Astrocyte of the cerebellum (primary cell): ENCODE data around the gene VWA3B.

Experiments
- DNase-seq: peaks from one replicate; pipeline ENCODE4 v3.0.0-alpha.2; 2011; ENCODE audit warnings: low read depth
- H3K4me3 ChIP-seq: 2 replicates; pipeline ENCODE4 v1.5.1; 2011; ENCODE audit warnings: mild to moderate bottlenecking, low read depth, low read length, moderate library complexity
- in situ Hi-C: cut with HindIII; loops from 2 replicates; pipeline ENCODE4 v1.10.0; 2017; ENCODE audit warnings: low sequenced_read_pairs
- TF ChIP-seq, protein P1 (sequence below): IDR thresholded peaks from 2 replicates; pipeline ENCODE4 v1.5.1; 2012; ENCODE audit warnings: low read length, low read depth, moderate library complexity, mild to moderate bottlenecking; ENCODE audit errors: missing control alignments

Gene VWA3B

DNA sequence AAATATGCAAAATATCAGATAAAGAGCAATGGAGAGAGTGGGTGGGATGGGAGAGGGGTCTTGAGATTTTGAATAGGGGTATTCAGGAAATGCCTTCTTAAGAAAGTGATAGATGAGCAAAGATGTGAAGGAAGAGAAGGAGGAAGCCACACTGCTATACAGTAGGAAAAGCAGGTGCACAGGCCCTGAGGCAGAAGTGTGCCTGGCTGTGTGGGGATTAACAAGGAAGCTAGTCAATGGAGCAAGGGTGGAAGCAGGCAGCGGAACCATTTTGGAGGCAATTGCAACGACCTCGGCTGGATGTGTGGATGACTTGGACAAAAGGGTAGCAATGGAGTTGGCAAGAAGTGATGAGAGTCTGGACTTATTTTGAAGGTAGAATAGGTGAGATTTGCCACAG, 248.3 kb downstream of the VWA3B start:
- TF ChIP-seq, protein P1, sequence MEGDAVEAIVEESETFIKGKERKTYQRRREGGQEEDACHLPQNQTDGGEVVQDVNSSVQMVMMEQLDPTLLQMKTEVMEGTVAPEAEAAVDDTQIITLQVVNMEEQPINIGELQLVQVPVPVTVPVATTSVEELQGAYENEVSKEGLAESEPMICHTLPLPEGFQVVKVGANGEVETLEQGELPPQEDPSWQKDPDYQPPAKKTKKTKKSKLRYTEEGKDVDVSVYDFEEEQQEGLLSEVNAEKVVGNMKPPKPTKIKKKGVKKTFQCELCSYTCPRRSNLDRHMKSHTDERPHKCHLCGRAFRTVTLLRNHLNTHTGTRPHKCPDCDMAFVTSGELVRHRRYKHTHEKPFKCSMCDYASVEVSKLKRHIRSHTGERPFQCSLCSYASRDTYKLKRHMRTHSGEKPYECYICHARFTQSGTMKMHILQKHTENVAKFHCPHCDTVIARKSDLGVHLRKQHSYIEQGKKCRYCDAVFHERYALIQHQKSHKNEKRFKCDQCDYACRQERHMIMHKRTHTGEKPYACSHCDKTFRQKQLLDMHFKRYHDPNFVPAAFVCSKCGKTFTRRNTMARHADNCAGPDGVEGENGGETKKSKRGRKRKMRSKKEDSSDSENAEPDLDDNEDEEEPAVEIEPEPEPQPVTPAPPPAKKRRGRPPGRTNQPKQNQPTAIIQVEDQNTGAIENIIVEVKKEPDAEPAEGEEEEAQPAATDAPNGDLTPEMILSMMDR = no peak
- in situ Hi-C loops = no loop called here
- H3K4me3 ChIP-seq = no peak overlapping the region
- DNase-seq = no peak

DNA sequence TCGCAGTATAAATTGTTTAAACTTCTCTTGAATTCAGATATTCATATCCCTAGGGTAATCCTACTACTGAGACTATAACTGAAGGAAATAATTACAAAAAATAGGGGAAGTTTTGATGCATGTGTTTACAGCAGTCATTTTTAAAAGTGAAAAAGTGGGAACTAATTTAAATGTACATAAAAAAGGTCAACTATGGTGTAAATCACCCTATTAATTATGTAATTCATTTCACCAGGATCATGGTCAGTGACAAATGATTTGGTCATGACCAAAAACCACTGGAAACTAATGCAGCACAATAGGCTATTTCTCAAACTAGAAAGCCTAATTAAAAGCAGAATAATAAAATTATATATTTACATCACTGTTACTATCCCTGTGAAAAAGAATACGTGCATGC, 254.3 kb downstream of the VWA3B start:
- no peak for DNase-seq
- in situ Hi-C loops = no loop called here
- TF ChIP-seq, protein P1 = no peak
- H3K4me3 ChIP-seq = no peak overlapping the region

DNA sequence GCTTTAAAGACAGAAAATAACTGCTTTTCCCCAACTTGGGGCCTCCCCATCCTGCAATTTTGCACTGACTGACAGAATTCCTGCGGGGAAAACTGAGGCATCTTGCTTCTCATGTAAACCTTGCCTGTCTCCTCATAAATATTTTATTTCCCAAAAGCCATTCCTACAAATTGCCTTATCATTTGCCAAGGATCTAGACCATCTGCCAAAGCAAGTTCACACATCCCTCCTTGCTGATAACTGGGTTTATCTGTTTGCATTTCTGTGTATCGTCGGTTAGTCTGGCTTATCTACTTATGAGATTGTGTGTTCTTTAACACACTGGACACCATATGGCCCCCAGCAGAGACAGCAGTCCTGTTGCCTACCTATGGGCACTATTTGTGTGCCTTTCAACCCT, 256.3 kb downstream of the VWA3B start:
- in situ Hi-C loops = no loop called here
- TF ChIP-seq, protein P1 = no peak

DNA sequence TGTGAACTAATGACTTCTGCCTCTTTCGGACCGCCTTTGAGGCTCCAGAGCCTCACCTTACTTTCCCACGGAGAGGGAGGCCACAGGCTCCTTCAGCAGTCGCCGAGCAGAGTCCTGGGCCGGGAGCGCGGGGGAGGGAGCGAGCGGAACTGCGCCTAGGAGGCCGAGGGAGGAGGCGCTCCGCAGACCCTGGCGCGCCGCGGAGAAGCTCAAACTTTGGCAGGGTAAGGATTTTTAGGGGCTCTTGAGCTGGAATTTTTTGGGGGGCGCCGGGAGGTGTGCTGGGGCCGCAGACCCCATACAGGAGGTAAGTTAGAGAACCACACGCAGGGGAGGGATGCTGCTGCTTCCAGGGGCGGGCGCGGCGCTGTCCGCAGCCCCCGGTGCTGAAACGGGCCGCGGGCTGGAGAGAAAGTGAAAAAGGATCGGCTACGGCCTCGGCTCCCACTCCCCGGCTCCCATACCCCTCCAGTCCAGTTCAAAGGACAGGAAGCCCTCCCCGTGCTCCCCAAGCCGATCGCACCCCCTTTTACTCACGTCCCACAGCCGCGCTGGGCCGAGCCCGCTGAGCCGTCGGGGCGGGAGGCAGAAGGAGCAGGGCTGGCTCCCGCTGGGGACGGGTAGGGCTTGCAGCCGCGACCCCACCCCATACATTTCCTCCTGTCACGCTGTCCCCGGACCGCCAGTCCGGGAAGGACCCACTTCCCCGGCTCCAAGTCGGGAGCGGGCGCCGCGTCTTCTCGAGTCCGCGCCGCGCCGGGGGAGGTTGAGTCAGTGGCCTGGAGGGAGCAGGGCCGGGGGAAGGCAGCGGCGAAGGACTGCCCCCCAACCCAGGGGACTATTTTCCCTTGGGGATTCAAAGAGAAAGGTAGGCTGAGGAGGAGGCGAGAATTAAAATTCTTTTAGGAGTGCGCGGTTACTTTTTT, 259.6 kb downstream of the VWA3B start, which contains the start of gene CNGA3:
TSS of gene CNGA3 (plus strand) at position 146 of the 926 bp plus-strand sequence. CDS start 23,520 bp downstream, outside the sequence.
- in situ Hi-C loops = no loop called here
- no peak for DNase-seq
- TF ChIP-seq, protein P1 = no peak
- peak within 1 kb of the TSS; percentile 23 for H3K4me3 ChIP-seq

More for the DNA sequence above, 256.3 kb downstream of the VWA3B start:
- no peak overlapping the region for H3K4me3 ChIP-seq
- DNase-seq = no peak

DNA sequence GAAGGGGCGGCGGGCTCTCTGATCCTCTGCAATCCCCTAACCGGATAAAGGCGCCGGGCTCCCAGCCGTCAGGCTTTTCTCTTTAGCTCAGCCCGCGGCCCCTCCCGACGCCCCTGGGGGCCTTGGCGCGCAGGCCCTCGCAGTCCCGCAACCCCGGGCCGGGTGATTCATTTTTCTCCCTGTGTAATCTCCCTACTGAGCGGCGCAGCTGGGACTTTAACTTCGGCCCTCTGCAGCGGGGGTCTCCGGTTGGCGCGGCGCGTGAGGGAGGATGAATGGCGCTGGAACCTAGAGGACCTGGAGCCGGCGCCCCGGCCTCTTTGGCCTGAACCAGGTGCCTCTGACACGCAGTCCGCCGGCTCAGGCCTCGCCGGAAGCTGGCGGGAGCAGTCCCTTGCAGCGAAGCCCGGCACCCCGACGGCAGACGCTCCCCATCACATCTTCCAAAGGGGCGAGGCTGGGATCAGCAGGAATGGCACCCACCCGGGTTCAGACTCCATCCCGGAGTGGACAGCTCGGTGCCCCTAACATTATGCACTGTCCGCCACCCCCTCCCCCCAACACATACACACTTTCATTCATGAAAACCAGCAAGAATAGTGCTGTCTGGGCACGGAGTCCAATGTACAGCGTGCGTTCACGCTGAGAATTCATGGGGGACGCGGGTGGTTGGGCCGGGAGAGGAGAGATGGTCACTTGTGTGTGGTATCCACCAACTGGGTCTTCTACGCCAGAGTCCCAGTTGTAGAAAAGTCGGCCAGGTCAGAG, 260.5 kb downstream of the VWA3B start:
- H3K4me3 ChIP-seq = no peak overlapping the region
- TF ChIP-seq, protein P1 = no peak
- in situ Hi-C loops = no loop called here
- no peak for DNase-seq

DNA sequence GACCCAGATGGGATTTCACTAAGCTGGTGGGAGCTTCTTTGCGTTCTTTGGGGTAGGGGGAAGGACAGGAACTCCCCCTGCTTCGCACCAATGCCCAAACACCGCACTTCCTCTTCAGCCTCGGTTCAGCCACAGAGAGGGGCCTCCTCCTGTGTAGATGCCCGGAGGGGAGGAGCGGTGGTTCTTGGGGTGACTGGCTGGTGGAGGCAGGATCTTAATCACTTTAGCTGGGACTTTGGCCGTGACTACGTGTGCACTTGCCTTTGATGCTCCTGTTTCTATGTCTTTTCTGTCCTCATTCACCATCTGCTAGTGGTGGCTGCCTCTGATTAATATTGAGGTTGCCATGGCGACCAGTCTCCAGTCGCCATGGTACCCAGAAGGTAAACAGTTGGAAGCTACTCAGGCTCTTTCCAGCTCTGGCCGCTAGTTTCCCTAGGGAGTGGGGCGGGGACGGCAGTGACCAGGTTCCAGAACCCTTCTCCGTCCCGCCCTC, 261.1 kb downstream of the VWA3B start:
- in situ Hi-C loops = no loop called here
- no peak overlapping the region for H3K4me3 ChIP-seq
- TF ChIP-seq, protein P1 = no peak
- no peak for DNase-seq
